HL-60 (cell line): ENCODE data around the gene MUC5AC.

ENCODE experiments used
- DNase-seq, 2 experiments: peaks; one replicate each; pipeline ENCODE4 v3.0.0-alpha.2; 2010 to 2020; ENCODE audit warnings: low read depth in 1 of 2, low spot score in 1 of 2
- H3K27ac ChIP-seq: fragments of 250-450 bp; sonication (Bioruptor Pico); replicated peaks from 2 replicates; pipeline ENCODE4 v1.5.1; 2020; ENCODE audit warnings: mild to moderate bottlenecking, moderate library complexity
- H3K27me3 ChIP-seq: fragments of 250-450 bp; sonication (Bioruptor Pico); 2 replicates; pipeline ENCODE4 v1.5.1; 2021; ENCODE audit warnings: mild to moderate bottlenecking, moderate library complexity; ENCODE audit not compliant: insufficient read depth, poor library complexity, severe bottlenecking
- H3K4me3 ChIP-seq: replicated peaks from 2 replicates; pipeline ENCODE4 v1.5.1; 2011; ENCODE audit warnings: mild to moderate bottlenecking, control low read depth, low read length; ENCODE audit not compliant: insufficient read depth
- GABPA ChIP-seq: IDR thresholded peaks from 2 replicates; pipeline ENCODE4 v1.6.1; 2012; ENCODE audit warnings: low read depth
- POLR2AphosphoS5 ChIP-seq: IDR thresholded peaks from 2 replicates; pipeline ENCODE4 v1.6.1; 2012; ENCODE audit warnings: low read depth
- SPI1 ChIP-seq: IDR thresholded peaks from 2 replicates; pipeline ENCODE4 v1.6.1; 2012; ENCODE audit warnings: low read depth, mild to moderate bottlenecking, borderline replicate concordance
- TF ChIP-seq, protein P1 (sequence below): IDR thresholded peaks from 2 replicates; pipeline ENCODE4 v1.6.1; 2012; ENCODE audit warnings: low read depth; ENCODE audit not compliant: insufficient replicate concordance
- TF ChIP-seq, protein P2 (sequence below): IDR thresholded peaks from one replicate; pipeline ENCODE4 v1.5.1; 2011; ENCODE audit warnings: low read length, control low read depth, inconsistent platforms; ENCODE audit not compliant: insufficient read depth

MUC5AC gene

DNA sequence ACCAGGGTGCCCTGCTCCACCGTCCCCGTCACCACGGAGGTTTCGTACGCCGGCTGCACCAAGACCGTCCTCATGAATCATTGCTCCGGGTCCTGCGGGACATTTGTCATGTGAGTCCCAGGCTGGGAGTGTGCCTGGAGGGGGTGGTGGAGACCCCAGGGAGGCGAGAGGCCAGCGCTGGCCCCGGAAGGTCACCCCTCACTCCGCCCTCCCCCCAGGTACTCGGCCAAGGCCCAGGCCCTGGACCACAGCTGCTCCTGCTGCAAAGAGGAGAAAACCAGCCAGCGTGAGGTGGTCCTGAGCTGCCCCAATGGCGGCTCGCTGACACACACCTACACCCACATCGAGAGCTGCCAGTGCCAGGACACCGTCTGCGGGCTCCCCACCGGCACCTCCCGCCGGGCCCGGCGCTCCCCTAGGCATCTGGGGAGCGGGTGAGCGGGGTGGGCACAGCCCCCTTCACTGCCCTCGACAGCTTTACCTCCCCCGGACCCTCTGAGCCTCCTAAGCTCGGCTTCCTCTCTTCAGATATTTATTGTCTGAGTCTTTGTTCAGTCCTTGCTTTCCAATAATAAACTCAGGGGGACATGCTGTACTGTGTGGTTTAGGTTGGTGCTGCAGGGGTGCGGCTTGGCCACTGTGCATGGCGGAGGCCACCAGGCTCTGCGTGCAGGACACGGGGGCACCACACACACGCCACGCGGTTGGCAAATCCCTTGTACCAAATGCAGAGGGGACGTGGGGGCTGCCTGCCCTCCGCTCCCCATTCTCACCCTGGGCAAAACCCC is 47.6 kb upstream of the MUC5AC start:
- no peak for DNase-seq
- Histone ChIP-seq H3K4me3 (no peak overlapping the region), H3K27ac (no peak overlapping the region), H3K27me3 (no peaks in the 10 kb centered on the region)
- TF ChIP-seq POLR2AphosphoS5 = no peak
- TF ChIP-seq, protein P1, sequence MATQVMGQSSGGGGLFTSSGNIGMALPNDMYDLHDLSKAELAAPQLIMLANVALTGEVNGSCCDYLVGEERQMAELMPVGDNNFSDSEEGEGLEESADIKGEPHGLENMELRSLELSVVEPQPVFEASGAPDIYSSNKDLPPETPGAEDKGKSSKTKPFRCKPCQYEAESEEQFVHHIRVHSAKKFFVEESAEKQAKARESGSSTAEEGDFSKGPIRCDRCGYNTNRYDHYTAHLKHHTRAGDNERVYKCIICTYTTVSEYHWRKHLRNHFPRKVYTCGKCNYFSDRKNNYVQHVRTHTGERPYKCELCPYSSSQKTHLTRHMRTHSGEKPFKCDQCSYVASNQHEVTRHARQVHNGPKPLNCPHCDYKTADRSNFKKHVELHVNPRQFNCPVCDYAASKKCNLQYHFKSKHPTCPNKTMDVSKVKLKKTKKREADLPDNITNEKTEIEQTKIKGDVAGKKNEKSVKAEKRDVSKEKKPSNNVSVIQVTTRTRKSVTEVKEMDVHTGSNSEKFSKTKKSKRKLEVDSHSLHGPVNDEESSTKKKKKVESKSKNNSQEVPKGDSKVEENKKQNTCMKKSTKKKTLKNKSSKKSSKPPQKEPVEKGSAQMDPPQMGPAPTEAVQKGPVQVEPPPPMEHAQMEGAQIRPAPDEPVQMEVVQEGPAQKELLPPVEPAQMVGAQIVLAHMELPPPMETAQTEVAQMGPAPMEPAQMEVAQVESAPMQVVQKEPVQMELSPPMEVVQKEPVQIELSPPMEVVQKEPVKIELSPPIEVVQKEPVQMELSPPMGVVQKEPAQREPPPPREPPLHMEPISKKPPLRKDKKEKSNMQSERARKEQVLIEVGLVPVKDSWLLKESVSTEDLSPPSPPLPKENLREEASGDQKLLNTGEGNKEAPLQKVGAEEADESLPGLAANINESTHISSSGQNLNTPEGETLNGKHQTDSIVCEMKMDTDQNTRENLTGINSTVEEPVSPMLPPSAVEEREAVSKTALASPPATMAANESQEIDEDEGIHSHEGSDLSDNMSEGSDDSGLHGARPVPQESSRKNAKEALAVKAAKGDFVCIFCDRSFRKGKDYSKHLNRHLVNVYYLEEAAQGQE = no peak
- TF ChIP-seq, protein P2, sequence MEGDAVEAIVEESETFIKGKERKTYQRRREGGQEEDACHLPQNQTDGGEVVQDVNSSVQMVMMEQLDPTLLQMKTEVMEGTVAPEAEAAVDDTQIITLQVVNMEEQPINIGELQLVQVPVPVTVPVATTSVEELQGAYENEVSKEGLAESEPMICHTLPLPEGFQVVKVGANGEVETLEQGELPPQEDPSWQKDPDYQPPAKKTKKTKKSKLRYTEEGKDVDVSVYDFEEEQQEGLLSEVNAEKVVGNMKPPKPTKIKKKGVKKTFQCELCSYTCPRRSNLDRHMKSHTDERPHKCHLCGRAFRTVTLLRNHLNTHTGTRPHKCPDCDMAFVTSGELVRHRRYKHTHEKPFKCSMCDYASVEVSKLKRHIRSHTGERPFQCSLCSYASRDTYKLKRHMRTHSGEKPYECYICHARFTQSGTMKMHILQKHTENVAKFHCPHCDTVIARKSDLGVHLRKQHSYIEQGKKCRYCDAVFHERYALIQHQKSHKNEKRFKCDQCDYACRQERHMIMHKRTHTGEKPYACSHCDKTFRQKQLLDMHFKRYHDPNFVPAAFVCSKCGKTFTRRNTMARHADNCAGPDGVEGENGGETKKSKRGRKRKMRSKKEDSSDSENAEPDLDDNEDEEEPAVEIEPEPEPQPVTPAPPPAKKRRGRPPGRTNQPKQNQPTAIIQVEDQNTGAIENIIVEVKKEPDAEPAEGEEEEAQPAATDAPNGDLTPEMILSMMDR = no peak
- TF ChIP-seq GABPA = no peak
- TF ChIP-seq SPI1 = no peak

GRCh38 chr11:1111545-1112212 is 46.1 kb upstream of the MUC5AC start:
- Histone ChIP-seq H3K4me3 (no peak overlapping the region), H3K27me3 (no peaks in the 10 kb centered on the region), H3K27ac (no peak overlapping the region)
- DNase-seq = no peak
- TF ChIP-seq, protein P1 = no peak
- TF ChIP-seq POLR2AphosphoS5 = no peak
- TF ChIP-seq, protein P2 = no peak
- TF ChIP-seq SPI1 = no peak
- TF ChIP-seq GABPA = no peak

- TF ChIP-seq, protein P1 = no peak
- TF ChIP-seq SPI1 = no peak
- no peak for TF ChIP-seq GABPA
- TF ChIP-seq, protein P2 = no peak
- no peak for TF ChIP-seq POLR2AphosphoS5
- no peak overlapping the region for H3K27ac ChIP-seq
- DNase-seq = no peak
- H3K27me3 ChIP-seq = no peaks in the 10 kb centered on the region
- H3K4me3 ChIP-seq = no peak overlapping the region
Measured at GRCh38 chr11:1112351-1113191, 45.2 kb upstream of the MUC5AC start.
